ENCODE results near the gene CALCOCO1.

DNA sequence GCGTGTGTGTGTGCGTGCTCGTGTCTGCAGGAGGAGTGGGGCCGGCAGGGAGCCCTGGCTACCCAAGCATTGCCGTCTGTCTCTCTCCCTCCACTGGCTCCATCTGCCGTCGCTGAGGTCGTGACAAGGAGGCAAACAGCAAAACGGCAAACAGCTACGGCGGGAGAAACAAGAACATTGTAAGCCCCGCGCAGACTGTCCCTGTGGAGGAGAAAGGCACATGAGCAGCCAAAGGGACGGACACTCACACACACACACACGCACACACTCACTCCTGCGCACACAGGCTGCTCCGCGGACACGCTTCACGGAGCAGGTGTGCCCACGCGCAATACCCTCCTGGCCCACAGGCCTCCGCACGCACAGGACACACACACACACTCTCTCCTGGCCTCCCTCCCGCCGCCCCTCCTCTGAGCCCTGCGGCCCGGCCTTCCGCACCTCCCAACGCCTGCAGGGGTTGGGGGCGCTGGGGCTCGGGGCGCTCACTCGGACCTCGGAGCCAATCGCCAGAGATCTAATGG, 23.6 kb upstream of the CALCOCO1 start:
- TF ChIP-seq, protein P1, sequence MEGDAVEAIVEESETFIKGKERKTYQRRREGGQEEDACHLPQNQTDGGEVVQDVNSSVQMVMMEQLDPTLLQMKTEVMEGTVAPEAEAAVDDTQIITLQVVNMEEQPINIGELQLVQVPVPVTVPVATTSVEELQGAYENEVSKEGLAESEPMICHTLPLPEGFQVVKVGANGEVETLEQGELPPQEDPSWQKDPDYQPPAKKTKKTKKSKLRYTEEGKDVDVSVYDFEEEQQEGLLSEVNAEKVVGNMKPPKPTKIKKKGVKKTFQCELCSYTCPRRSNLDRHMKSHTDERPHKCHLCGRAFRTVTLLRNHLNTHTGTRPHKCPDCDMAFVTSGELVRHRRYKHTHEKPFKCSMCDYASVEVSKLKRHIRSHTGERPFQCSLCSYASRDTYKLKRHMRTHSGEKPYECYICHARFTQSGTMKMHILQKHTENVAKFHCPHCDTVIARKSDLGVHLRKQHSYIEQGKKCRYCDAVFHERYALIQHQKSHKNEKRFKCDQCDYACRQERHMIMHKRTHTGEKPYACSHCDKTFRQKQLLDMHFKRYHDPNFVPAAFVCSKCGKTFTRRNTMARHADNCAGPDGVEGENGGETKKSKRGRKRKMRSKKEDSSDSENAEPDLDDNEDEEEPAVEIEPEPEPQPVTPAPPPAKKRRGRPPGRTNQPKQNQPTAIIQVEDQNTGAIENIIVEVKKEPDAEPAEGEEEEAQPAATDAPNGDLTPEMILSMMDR (IDR thresholded peaks at IDR 0.05; ENCODE audit: insufficient read depth, low read length), result no peak
- TF ChIP-seq GABPA (IDR thresholded peaks at IDR 0.05; ENCODE audit: low read depth) (no peak), SPI1 (IDR thresholded peaks at IDR 0.05; ENCODE audit: borderline replicate concordance, low read depth) (no peak)
